Stimulated activated CD4-positive, alpha-beta T cell treated with anti-CD3 and anti-CD28 coated beads, Interleukin-1b, Interleukin-23, amount 100 ng/mL, for 4 hours (primary cell): Measurements from ENCODE around the gene VWA8.
"Not testable (repeated sequence)": the region's sequence is repeated elsewhere in the genome, so short reads cannot be mapped to it uniquely, and the experiment has no call there.

Experiments used
- DNase-seq, 2 donors: peaks; one replicate each; pipeline ENCODE4 v3.0.0-alpha.2; 2020; ENCODE audit warnings: low read depth in 2 of 2

VWA8 gene

GRCh38 chr13:41557719-41558118 lies 403.2 kb downstream of the VWA8 start:
- DNase-seq = no peak

- DNase-seq = no peak
Measured at GRCh38 chr13:41554626-41555386, 406.1 kb downstream of the VWA8 start.

- no peak for DNase-seq
Measured at GRCh38 chr13:41554180-41554579, 406.7 kb downstream of the VWA8 start.

GRCh38 chr13:41552031-41552430 lies 408.9 kb downstream of the VWA8 start:
- no peak for DNase-seq

- no peak for DNase-seq
Measured at GRCh38 chr13:41550276-41550675, 410.6 kb downstream of the VWA8 start.

- DNase-seq = no peak
Measured at GRCh38 chr13:41549491-41549890, 411.4 kb downstream of the VWA8 start.

GRCh38 chr13:41548910-41549309 lies 412.0 kb downstream of the VWA8 start:
- no peak for DNase-seq

GRCh38 chr13:41548031-41548430 lies 412.9 kb downstream of the VWA8 start:
- no peak for DNase-seq

- DNase-seq = no peak
Measured at GRCh38 chr13:41547251-41548000, 413.5 kb downstream of the VWA8 start.

- DNase-seq = no peak
Measured at GRCh38 chr13:41546372-41547190, 414.3 kb downstream of the VWA8 start.

GRCh38 chr13:41545432-41545707 lies 415.5 kb downstream of the VWA8 start:
- no peak for DNase-seq

- no peak for DNase-seq
Measured at GRCh38 chr13:41543664-41544300, 417.1 kb downstream of the VWA8 start.

- DNase-seq = not testable (repeated sequence)
Measured at GRCh38 chr13:41542799-41543198, 418.1 kb downstream of the VWA8 start.

GRCh38 chr13:41542281-41542680 lies 418.6 kb downstream of the VWA8 start:
- DNase-seq = no peak

GRCh38 chr13:41541142-41541938 lies 419.6 kb downstream of the VWA8 start:
- no peak for DNase-seq

- not testable (repeated sequence) for DNase-seq
Measured at GRCh38 chr13:41540240-41540639, 420.7 kb downstream of the VWA8 start.

GRCh38 chr13:41533266-41534052 lies 427.4 kb downstream of the VWA8 start:
- DNase-seq = no peak

GRCh38 chr13:41528021-41528420 lies 432.9 kb downstream of the VWA8 start:
- no peak for DNase-seq

GRCh38 chr13:41520660-41521630 lies 440.0 kb downstream of the VWA8 start:
- no peak for DNase-seq
